Measurements from ENCODE around the gene LRRC52. TPM values are rescaled to one million over a fixed set of nuclear protein-coding genes. Genes with fewer than 3 reads are reported as not detected.

LRRC52 gene
- total and polyA plus RNA-seq, 9 of the 15 experiments (the other 6 are each of a cell fraction or from before 2014, with no cell fraction given) = not detected

- FAIRE-seq (no peak), ATAC-seq (no peak), DNase-seq (ENCODE audit: extremely low read depth in 1 of 4, low spot score in 3 of 4) (no peak)
- Histone ChIP-seq H3K9me1 (ENCODE audit: control insufficient read depth, insufficient read depth, low read length) (no peaks in the 10 kb centered on the region), H3K27me3 (ENCODE audit: control insufficient read depth in 2 of 2, insufficient read depth in 2 of 2, low read length in 2 of 2) (peaks cover 0 to 4% of the 10 kb centered on the region in 2 experiments; a peak in 2 of 5 replicates), H3K9me3 (replicated peaks; ENCODE audit: control insufficient read depth, insufficient read depth, low read depth, low read length) (no peaks in the 10 kb centered on the region), H3K27ac (ENCODE audit: extremely low read depth, low read depth, low read length) (no peak overlapping the region), H3K4me2 (ENCODE audit: insufficient read depth, low read length) (no peak overlapping the region), H3K4me3 (no peak overlapping the region), H2AFZ (ENCODE audit: low read depth, low read length) (no peak overlapping the region), H4K20me1 (replicated peaks; ENCODE audit: control insufficient read depth, insufficient read depth, low read length) (no peaks in the 10 kb centered on the region), H3K79me2 (ENCODE audit: control insufficient read depth, insufficient read depth, low read length) (no peaks in the 10 kb centered on the region), H3K4me1 (replicated peaks in 1 of 2; ENCODE audit: control insufficient read depth in 2 of 2, insufficient read depth in 2 of 2, low read length in 2 of 2) (no peaks in the 10 kb centered on the region), H3K9ac (ENCODE audit: insufficient read depth in 1 of 2, low read depth in 2 of 2, low read length in 2 of 2) (no peak overlapping the region), H3K36me3 (ENCODE audit: control insufficient read depth, insufficient read depth, low read length) (no peaks in the 10 kb centered on the region)
- in situ Hi-C loops (cut with MboI) (no loop called here), intact Hi-C loops (cut with micrococcal nuclease) (no loop called here)
- CTCF ChIA-PET (ENCODE audit: low intra/inter-chr PET ratio) = no interaction called here
- TF ChIP-seq CEBPG (CRISPR knock-in tag; IDR thresholded peaks at IDR 0.05) (no peak), CEBPG (tag; conservative IDR thresholded peaks at IDR 0.05 in 1 of 2, IDR thresholded peaks at IDR 0.05 in 1 of 2) (peak in 1 of 2 experiments; percentile 63; a peak in 2 of 4 replicates), RFX1 (IDR thresholded peaks at IDR 0.05) (no peak), ZNF124 (CRISPR knock-in tag; IDR thresholded peaks at IDR 0.05) (no peak), PML (IDR thresholded peaks at IDR 0.05; ENCODE audit: low read length) (no peak), ETS1 (conservative IDR thresholded peaks at IDR 0.05; ENCODE audit: control insufficient read depth, low read depth, low read length) (no peak)
- BruUV-seq (replicated peaks) = no TSS peak
- WGBS (ENCODE audit: insufficient coverage, low coverage, missing lambda C conversion rate) = 3% methylated on average over 4 of the region's 4 CpGs
- POLR2A ChIA-PET = no interaction called here
Measured at GRCh38 chr1:165520646-165521045, 23.2 kb upstream of the LRRC52 start.
